UCSD-AML1 (cell line): ENCODE measurements around the gene HSDL2.

Experiments used
- DNase-seq: peaks from one replicate; lab custom pipeline; 2025; ENCODE audit not compliant: unreplicated experiment; lab: John Stamatoyannopoulos, UW

HSDL2 gene

GRCh38 chr9:112443636-112444035, 63.7 kb downstream of the HSDL2 start:
- no peak for DNase-seq

GRCh38 chr9:112445196-112445595, 65.3 kb downstream of the HSDL2 start:
- DNase-seq, result no peak

GRCh38 chr9:112446080-112446479, 66.2 kb downstream of the HSDL2 start:
- DNase-seq, result no peak

- DNase-seq, result no peak
These were observed 66.6 kb downstream of the HSDL2 start for GRCh38 chr9:112446526-112446925.

GRCh38 chr9:112447283-112447761, 67.4 kb downstream of the HSDL2 start:
- DNase-seq, result no peak

- no peak for DNase-seq
These were observed 82.9 kb downstream of the HSDL2 start for GRCh38 chr9:112462855-112463254.

- DNase-seq, result no peak
These were observed 85.4 kb downstream of the HSDL2 start for GRCh38 chr9:112465352-112465751.

- DNase-seq, result no peak
These were observed 93.1 kb downstream of the HSDL2 start for GRCh38 chr9:112472996-112473395.

- no peak for DNase-seq
These were observed 94.1 kb downstream of the HSDL2 start for GRCh38 chr9:112473986-112474385.

- no peak for DNase-seq
These were observed 95.4 kb downstream of the HSDL2 start for GRCh38 chr9:112475318-112475717.

GRCh38 chr9:112477330-112477729, 97.4 kb downstream of the HSDL2 start:
- DNase-seq, result no peak

- DNase-seq, result no peak
These were observed 99.3 kb downstream of the HSDL2 start for GRCh38 chr9:112479221-112479620.

GRCh38 chr9:112484607-112485006, 104.7 kb downstream of the HSDL2 start:
- no peak for DNase-seq

GRCh38 chr9:112485574-112485973, 105.7 kb downstream of the HSDL2 start:
- no peak for DNase-seq

- peak; percentile 84 for DNase-seq
These were observed 106.5 kb downstream of the HSDL2 start, which contains the start of gene KIAA1958 for GRCh38 chr9:112486221-112487007. Gene KIAA1958, plus strand, starts transcription at chr9:112486827. Its CDS starts 87,254 bp downstream, at chr9:112574081.

GRCh38 chr9:112487008-112487798, 107.3 kb downstream of the HSDL2 start:
- peak; percentile 63 for DNase-seq

- DNase-seq, result no peak
These were observed 108.0 kb downstream of the HSDL2 start for GRCh38 chr9:112487799-112488340.

- no peak for DNase-seq
These were observed 109.2 kb downstream of the HSDL2 start for GRCh38 chr9:112489039-112489546.

GRCh38 chr9:112489876-112490666, 110.2 kb downstream of the HSDL2 start:
- no peak for DNase-seq

- DNase-seq, result no peak
These were observed 113.7 kb downstream of the HSDL2 start for GRCh38 chr9:112493393-112494137.
